Measurements from ENCODE around the gene ZFPL1. TPM values are rescaled to one million over a fixed set of nuclear protein-coding genes. Genes with fewer than 3 reads are reported as not detected.

The ZFPL1 gene
- total RNA-seq, 3 donors from 2014 or later (not counting 1 experiment from before 2014, with no cell fraction given), result 49.8 to 60.2 (median 50.8) TPM

- Histone ChIP-seq H3K27me3 (ENCODE audit: control insufficient read depth, insufficient read depth, low read length) (no peaks in the 10 kb centered on the region), H3K36me3 (ENCODE audit: control insufficient read depth, insufficient read depth, low read length) (peaks cover 10% of the 10 kb centered on the region), H3K9me3 (ENCODE audit: control insufficient read depth, insufficient read depth, low read length) (no peaks in the 10 kb centered on the region), H3K4me3 (ENCODE audit: low read length) (no peak overlapping the region), H3K4me1 (ENCODE audit: control insufficient read depth, insufficient read depth, low read length) (peaks cover 36% of the 10 kb centered on the region), H3K27ac (ENCODE audit: low read length) (no peak overlapping the region)
- 95% methylated on average over 5 of the region's 6 CpGs for WGBS (ENCODE audit: insufficient coverage)
- intact Hi-C loops (cut with micrococcal nuclease), result no loop called here
- no peak for TF ChIP-seq CTCF (IDR thresholded peaks at IDR 0.05)
- Mint-ChIP-seq H3K4me1 (peaks cover 20 to 29% of the 10 kb centered on the region in 2 donors), H3K9me3 (no peaks in the 10 kb centered on the region), H3K27ac (no peak overlapping the region), H3K27me3 (ENCODE audit: low read depth in 2 of 2) (no peaks in the 10 kb centered on the region), H3K36me3 (no peaks in the 10 kb centered on the region), H3K4me3 (peak overlapping the region; percentile 88)
- DNase-seq (no peak), ATAC-seq (no peak)
These were observed 41.1 kb upstream of the ZFPL1 start for GRCh38 chr11:65042891-65043290.

- Mint-ChIP-seq H3K4me3 (peak overlapping the region; percentile 11), H3K36me3 (no peaks in the 10 kb centered on the region), H3K27me3 (ENCODE audit: low read depth in 2 of 2) (no peaks in the 10 kb centered on the region), H3K27ac (no peak overlapping the region), H3K4me1 (peaks cover 20 to 34% of the 10 kb centered on the region in 2 donors), H3K9me3 (no peaks in the 10 kb centered on the region)
- 95% methylated on average over 23 of the region's 23 CpGs for WGBS (ENCODE audit: insufficient coverage)
- Histone ChIP-seq H3K36me3 (ENCODE audit: control insufficient read depth, insufficient read depth, low read length) (peaks cover 5% of the 10 kb centered on the region), H3K9me3 (ENCODE audit: control insufficient read depth, insufficient read depth, low read length) (no peaks in the 10 kb centered on the region), H3K4me3 (ENCODE audit: low read length) (no peak overlapping the region), H3K27me3 (ENCODE audit: control insufficient read depth, insufficient read depth, low read length) (no peaks in the 10 kb centered on the region), H3K4me1 (ENCODE audit: control insufficient read depth, insufficient read depth, low read length) (peaks cover 42% of the 10 kb centered on the region), H3K27ac (ENCODE audit: low read length) (no peak overlapping the region)
- intact Hi-C loops (cut with micrococcal nuclease), result no loop called here
- no peak for ATAC-seq
- no peak for TF ChIP-seq CTCF (IDR thresholded peaks at IDR 0.05)
- DNase-seq, result no peak
These were observed 40.0 kb upstream of the ZFPL1 start for GRCh38 chr11:65043881-65044501.

- no peaks in the 10 kb centered on the region for H3K9me3 ChIP-seq (ENCODE audit: control insufficient read depth, insufficient read depth, low read length)
- H3K4me3 ChIP-seq (ENCODE audit: low read length), result no peak overlapping the region
- WGBS (ENCODE audit: insufficient coverage), result over 99% methylated on average over 5 of the region's 5 CpGs
- intact Hi-C loops (cut with micrococcal nuclease), result no loop called here
- TF ChIP-seq CTCF (IDR thresholded peaks at IDR 0.05), result no peak
- H3K4me1 Mint-ChIP-seq, result peaks cover 20 to 34% of the 10 kb centered on the region in 2 donors
- H3K9me3 Mint-ChIP-seq, result no peaks in the 10 kb centered on the region
- H3K36me3 ChIP-seq (ENCODE audit: control insufficient read depth, insufficient read depth, low read length), result peaks cover 5% of the 10 kb centered on the region
- no peak for ATAC-seq
- no peaks in the 10 kb centered on the region for H3K36me3 Mint-ChIP-seq
- no peak for DNase-seq
- H3K4me1 ChIP-seq (ENCODE audit: control insufficient read depth, insufficient read depth, low read length), result peaks cover 42% of the 10 kb centered on the region
- H3K27me3 ChIP-seq (ENCODE audit: control insufficient read depth, insufficient read depth, low read length), result no peaks in the 10 kb centered on the region
- no peak overlapping the region for H3K27ac ChIP-seq (ENCODE audit: low read length)
- H3K4me3 Mint-ChIP-seq, result no peak overlapping the region
- H3K27ac Mint-ChIP-seq, result no peak overlapping the region
- H3K27me3 Mint-ChIP-seq (ENCODE audit: low read depth in 2 of 2), result no peaks in the 10 kb centered on the region
These were observed 39.0 kb upstream of the ZFPL1 start for GRCh38 chr11:65045061-65045460.

- Mint-ChIP-seq H3K9me3 (no peaks in the 10 kb centered on the region), H3K4me1 (peaks cover 16 to 30% of the 10 kb centered on the region in 2 donors), H3K27me3 (ENCODE audit: low read depth in 2 of 2) (no peaks in the 10 kb centered on the region), H3K36me3 (no peaks in the 10 kb centered on the region), H3K4me3 (no peak overlapping the region), H3K27ac (no peak overlapping the region)
- no peak for ATAC-seq
- Histone ChIP-seq H3K27me3 (ENCODE audit: control insufficient read depth, insufficient read depth, low read length) (no peaks in the 10 kb centered on the region), H3K36me3 (ENCODE audit: control insufficient read depth, insufficient read depth, low read length) (peaks cover 5% of the 10 kb centered on the region), H3K27ac (ENCODE audit: low read length) (no peak overlapping the region), H3K4me1 (ENCODE audit: control insufficient read depth, insufficient read depth, low read length) (peaks cover 36% of the 10 kb centered on the region), H3K9me3 (ENCODE audit: control insufficient read depth, insufficient read depth, low read length) (no peaks in the 10 kb centered on the region), H3K4me3 (ENCODE audit: low read length) (no peak overlapping the region)
- no peak for TF ChIP-seq CTCF (IDR thresholded peaks at IDR 0.05)
- 95% methylated on average over 7 of the region's 7 CpGs for WGBS (ENCODE audit: insufficient coverage)
- intact Hi-C loops (cut with micrococcal nuclease), result no loop called here
- no peak for DNase-seq
These were observed 38.3 kb upstream of the ZFPL1 start for GRCh38 chr11:65045728-65046127.
